Measurements from ENCODE around the gene SFXN3.

DNA sequence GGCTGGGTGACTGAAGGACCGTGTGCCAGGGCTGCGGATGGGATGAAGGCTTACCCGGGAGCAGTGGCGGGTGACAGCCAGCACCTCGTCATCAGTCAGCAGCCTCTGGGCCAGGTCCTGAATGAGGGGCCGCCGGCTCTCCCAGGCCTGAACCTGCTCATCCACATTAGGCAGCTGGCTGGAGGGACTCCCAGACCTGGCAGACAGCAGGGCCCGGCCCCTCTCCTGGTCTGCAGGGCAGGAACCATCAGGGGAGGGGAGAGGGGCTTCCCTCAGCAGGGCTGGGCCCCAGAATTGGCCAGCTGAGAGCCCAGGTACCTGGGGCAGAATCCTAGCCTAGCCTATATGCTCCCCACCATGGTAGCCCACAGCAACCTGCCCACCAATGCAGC lies 15.5 kb upstream of the SFXN3 start:
- TF ChIP-seq SP1 (IDR thresholded peaks at IDR 0.05; ENCODE audit: low read depth, low read length) (no peak), EZH2 (IDR thresholded peaks at IDR 0.05; ENCODE audit: low read depth, low read length, severe bottlenecking) (no peak), RAD21 (IDR thresholded peaks at IDR 0.05 in 1 of 2, conservative IDR thresholded peaks at IDR 0.05 in 1 of 2; ENCODE audit: low read depth in 2 of 2, low read length in 2 of 2) (no peak), POLR2AphosphoS5 (IDR thresholded peaks at IDR 0.05; ENCODE audit: low read depth, low read length) (no peak), EGR1 (IDR thresholded peaks at IDR 0.05; ENCODE audit: borderline replicate concordance, low read depth, low read length) (no peak), SP4 (IDR thresholded peaks at IDR 0.05; ENCODE audit: low read length) (no peak)
- TF ChIP-seq, protein P1, sequence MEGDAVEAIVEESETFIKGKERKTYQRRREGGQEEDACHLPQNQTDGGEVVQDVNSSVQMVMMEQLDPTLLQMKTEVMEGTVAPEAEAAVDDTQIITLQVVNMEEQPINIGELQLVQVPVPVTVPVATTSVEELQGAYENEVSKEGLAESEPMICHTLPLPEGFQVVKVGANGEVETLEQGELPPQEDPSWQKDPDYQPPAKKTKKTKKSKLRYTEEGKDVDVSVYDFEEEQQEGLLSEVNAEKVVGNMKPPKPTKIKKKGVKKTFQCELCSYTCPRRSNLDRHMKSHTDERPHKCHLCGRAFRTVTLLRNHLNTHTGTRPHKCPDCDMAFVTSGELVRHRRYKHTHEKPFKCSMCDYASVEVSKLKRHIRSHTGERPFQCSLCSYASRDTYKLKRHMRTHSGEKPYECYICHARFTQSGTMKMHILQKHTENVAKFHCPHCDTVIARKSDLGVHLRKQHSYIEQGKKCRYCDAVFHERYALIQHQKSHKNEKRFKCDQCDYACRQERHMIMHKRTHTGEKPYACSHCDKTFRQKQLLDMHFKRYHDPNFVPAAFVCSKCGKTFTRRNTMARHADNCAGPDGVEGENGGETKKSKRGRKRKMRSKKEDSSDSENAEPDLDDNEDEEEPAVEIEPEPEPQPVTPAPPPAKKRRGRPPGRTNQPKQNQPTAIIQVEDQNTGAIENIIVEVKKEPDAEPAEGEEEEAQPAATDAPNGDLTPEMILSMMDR (IDR thresholded peaks at IDR 0.05; ENCODE audit: control extremely low read depth in 1 of 3, insufficient read depth in 1 of 3, low read depth in 1 of 3, low read length in 3 of 3) = no peak
- TF ChIP-seq, protein P2, sequence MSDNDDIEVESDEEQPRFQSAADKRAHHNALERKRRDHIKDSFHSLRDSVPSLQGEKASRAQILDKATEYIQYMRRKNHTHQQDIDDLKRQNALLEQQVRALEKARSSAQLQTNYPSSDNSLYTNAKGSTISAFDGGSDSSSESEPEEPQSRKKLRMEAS (IDR thresholded peaks at IDR 0.05) = no peak

All from H1 (cell line).